ENCODE measurements around the gene ASB9.
"Not testable (repeated sequence)": the region's sequence is repeated elsewhere in the genome, so short reads cannot be mapped to it uniquely, and the experiment has no call there.

ASB9 gene

DNA sequence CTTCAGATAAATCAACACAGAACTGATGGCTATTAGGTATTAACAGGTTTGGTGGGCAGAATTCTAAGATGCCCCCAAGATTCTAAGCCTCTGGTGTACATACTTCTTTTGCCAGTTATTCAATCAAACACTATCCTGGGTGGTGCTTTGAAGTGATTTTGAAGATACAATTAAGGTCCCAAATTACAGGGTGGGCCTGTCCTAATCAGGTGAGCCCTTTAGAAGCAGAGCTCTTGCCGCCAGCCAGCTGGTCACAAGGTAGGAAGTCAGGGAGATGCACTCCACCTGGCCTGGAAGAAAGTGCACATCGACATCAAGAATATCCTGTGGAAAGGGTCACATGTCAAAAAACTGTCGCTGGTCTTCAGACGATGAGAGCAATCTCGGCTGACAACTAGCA is 29.5 kb downstream of the ASB9 start:
- no peak for DNase-seq

- DNase-seq = no peak
Measured at GRCh38 chrX:15236146-15236545, 33.7 kb downstream of the ASB9 start.

GRCh38 chrX:15235001-15235400 is 34.9 kb downstream of the ASB9 start:
- DNase-seq = no peak

DNA sequence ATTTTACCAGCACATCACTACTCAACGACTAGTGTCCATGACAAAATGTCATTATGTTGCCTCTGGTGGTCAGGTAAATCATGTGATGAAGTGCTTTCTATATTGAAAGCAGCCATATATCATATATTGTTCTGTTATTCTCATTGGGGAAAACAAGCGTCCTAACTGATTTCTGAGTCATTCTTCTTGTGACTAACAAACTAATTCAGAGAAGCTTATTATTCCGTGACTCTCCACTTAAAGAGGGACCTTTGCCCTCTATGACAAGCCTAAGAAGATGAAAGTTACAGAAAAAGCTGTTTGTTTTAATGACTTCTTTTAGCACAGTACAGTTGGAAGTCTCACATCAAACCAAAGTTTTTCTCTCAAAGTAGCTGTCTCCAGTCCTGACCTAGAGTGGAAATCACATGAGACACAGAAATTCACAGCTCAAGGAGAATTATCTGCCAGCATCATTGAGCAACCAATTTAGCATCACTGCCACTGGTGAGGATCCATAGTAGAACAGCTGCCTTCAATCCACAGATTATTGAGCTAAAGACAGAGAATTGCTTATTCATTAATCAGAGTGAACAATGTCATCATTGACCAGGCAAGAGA is 36.4 kb downstream of the ASB9 start:
- DNase-seq = no peak

DNA sequence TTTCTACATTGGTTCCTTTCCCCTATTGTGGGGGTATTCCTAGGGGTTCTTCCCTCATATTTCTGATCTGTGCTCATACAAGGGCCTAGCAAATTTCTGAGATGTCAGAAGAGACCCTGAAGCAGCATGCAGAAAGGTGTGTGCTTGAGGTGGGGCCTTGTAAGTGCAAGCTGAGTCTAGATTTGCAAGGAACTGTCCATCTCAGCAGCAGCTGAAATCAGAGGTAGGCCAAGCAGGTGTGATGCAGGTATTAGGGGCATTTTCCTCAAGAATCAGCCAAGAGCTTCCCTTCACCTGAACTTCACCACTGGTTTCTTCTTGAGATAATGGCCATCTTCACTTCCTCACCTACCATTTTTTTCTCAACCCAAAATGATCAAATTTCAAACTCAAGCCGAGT is 45.1 kb downstream of the ASB9 start:
- no peak for DNase-seq

DNA sequence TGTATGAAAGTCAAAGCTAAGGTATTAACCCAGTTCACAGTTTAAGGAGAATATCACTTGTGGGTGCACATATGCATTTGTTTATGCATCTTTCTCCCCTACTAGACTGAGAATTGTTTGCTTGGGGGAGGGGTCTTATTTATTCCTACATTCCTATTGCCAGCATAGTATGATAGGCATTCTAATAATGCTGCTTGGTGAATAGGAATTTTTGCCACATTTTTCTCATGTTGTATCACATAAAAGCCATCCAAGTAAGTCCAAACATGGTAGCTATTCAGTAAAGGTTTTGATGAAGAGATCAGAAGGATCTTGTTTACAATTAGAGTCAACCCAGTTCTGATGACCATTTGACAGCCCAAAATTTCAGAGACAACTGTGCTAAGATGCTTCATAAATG is 48.6 kb downstream of the ASB9 start:
- no peak for DNase-seq

DNA sequence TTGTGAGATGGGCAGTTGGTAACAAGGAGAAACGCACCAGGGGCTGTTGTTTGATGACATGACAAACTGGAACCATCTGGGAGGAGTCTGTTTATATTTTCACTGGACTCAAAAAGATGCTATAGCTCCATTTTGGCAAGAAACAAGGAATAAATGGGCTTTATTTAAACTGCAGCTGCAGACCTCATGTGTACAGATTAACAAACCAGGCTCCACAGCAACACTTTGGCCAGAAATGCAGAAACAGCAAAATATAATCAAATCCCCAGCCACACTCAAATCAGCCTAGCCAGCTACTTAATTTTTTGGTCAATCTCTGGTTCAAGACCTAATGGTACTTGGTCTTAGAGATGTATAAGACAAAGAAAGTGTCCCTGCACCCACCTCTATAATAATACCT is 52.7 kb downstream of the ASB9 start:
- peak; percentile 28 for DNase-seq

- no peak for DNase-seq
Measured at GRCh38 chrX:15216280-15216679, 53.6 kb downstream of the ASB9 start.

DNA sequence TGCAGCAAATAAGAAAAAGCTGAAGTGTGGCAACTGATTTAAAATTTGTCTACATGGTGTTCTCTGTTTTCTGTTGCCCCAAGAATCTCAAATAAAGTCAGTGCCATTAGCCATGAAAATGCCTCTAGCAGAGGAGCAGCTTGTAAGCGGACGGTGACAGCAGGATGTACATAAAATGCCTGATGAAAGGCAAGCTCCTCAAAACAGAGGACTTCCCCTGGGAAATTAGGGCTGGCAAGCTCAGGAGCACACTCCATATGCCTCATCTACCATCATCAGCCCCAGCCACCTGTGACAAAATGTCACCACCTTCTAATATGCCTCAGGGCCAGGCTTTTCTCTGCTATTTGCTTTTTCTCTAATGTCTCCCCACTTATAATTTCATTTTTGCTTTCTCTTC is 54.5 kb downstream of the ASB9 start:
- DNase-seq = no peak

GRCh38 chrX:15214588-15214987 is 55.3 kb downstream of the ASB9 start:
- no peak for DNase-seq

DNA sequence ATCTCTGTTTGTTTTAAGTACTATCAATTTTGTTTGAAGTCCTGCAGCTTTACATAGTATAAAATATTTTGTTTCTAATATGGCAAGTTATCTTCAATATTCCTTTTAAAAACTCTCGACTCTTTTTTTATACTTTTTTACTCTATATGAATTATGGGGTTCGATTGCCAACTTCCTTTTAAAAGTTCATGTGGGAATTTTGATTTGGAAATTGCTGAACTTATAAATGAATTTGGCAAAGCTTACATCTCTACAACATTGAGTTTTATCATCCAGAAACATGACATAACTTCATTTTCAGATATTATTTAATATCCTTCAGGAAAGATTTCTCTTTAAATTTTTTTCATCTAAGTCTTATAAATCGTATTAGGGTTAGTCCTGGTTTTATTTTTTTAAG is 60.8 kb downstream of the ASB9 start:
- DNase-seq = no peak

- no peak for DNase-seq
Measured at GRCh38 chrX:15207994-15208393, 61.9 kb downstream of the ASB9 start.

GRCh38 chrX:15207384-15207783 is 62.5 kb downstream of the ASB9 start:
- DNase-seq = no peak

- no peak for DNase-seq
Measured at GRCh38 chrX:15206306-15206705, 63.6 kb downstream of the ASB9 start.

- no peak for DNase-seq
Measured at GRCh38 chrX:15204130-15204751, 65.6 kb downstream of the ASB9 start.

- DNase-seq = no peak
Measured at GRCh38 chrX:15203694-15204093, 66.2 kb downstream of the ASB9 start.

GRCh38 chrX:15202454-15203177 is 67.3 kb downstream of the ASB9 start:
- DNase-seq = no peak

- peak; percentile 39 for DNase-seq
Measured at GRCh38 chrX:15200871-15201270, 69.0 kb downstream of the ASB9 start.

GRCh38 chrX:15198608-15199202 is 71.2 kb downstream of the ASB9 start:
- not testable (repeated sequence) for DNase-seq

DNA sequence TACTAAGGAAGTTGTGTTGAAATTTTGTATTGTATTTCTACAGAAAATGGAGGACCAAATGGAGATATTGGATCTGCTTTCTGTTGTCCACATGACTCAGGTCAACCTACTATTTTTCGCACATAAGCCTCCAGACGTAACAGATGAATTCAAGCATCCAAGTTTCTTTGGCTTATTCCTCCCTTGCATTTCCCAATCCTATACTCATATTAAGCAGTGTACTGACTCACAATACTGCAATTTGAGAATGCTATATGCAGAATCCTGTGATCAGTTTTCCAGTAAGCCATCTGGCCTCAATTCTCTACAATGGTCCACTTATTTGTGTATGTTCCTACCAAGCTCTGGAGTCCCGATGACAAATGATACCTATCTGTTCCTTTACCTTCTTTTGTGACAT is 75.7 kb downstream of the ASB9 start:
- DNase-seq = no peak

Data from femur (tissue), 1 donor.